ENCODE results near the gene SFMBT1.
A peak's percentile ranks its signal among the peaks of the same experiment; 100 is the strongest.
"Not testable (repeated sequence)": the region's sequence is repeated elsewhere in the genome, so short reads cannot be mapped to it uniquely, and the experiment has no call there.

Gene SFMBT1

GRCh38 chr3:53073553-53074365, 27.9 kb upstream of the SFMBT1 start:
- peak; percentile 31 for DNase-seq

GRCh38 chr3:53072653-53073552, 27.0 kb upstream of the SFMBT1 start:
- DNase-seq = peak; percentile 95

GRCh38 chr3:53071882-53072431, 26.1 kb upstream of the SFMBT1 start:
- peak; percentile 56 for DNase-seq

GRCh38 chr3:53069422-53070068, 23.7 kb upstream of the SFMBT1 start:
- peak; percentile 41 for DNase-seq

GRCh38 chr3:53068176-53068575, 22.3 kb upstream of the SFMBT1 start:
- no peak for DNase-seq

- DNase-seq = no peak
Measured at GRCh38 chr3:53067567-53067966, 21.7 kb upstream of the SFMBT1 start.

- no peak for DNase-seq
Measured at GRCh38 chr3:53065841-53066480, 20.1 kb upstream of the SFMBT1 start.

GRCh38 chr3:53062905-53063304, 17.0 kb upstream of the SFMBT1 start:
- peak; percentile 50 for DNase-seq

- peak; percentile 54 for DNase-seq
Measured at GRCh38 chr3:53056442-53056841, 10.6 kb upstream of the SFMBT1 start.

- DNase-seq = not testable (repeated sequence)
Measured at GRCh38 chr3:53054233-53054632, 8.4 kb upstream of the SFMBT1 start.

- no peak for DNase-seq
Measured at GRCh38 chr3:53051929-53052328, 6.1 kb upstream of the SFMBT1 start.

GRCh38 chr3:53049987-53050386, 4.1 kb upstream of the SFMBT1 start:
- DNase-seq = no peak

- peak; percentile 87 for DNase-seq
Measured at GRCh38 chr3:53046171-53047170, 598 bp upstream of the SFMBT1 start.

GRCh38 chr3:53044711-53045517, 959 bp downstream of the SFMBT1 start:
- peak; percentile 88 for DNase-seq

GRCh38 chr3:53044371-53044710, 1.5 kb downstream of the SFMBT1 start:
- DNase-seq = no peak

GRCh38 chr3:53043738-53044137, 2.1 kb downstream of the SFMBT1 start:
- no peak for DNase-seq

GRCh38 chr3:53042651-53043050, 3.2 kb downstream of the SFMBT1 start:
- no peak for DNase-seq

GRCh38 chr3:53040351-53040820, 5.5 kb downstream of the SFMBT1 start:
- no peak for DNase-seq

- no peak for DNase-seq
Measured at GRCh38 chr3:53039376-53039752, 6.5 kb downstream of the SFMBT1 start.

GRCh38 chr3:53038679-53039375, 7.0 kb downstream of the SFMBT1 start:
- DNase-seq = no peak
